HCT116 (cell line): ENCODE data around the gene RFX1. TPM values are rescaled to one million over a fixed set of nuclear protein-coding genes. Genes with fewer than 3 reads are reported as not detected.

Experiments
- ATAC-seq: fragments of 200-7000 bp; cut with Tn5 transposase; 2 replicates; pipeline ENCODE4 v1.9.1; 2020; ENCODE audit warnings: mild to moderate bottlenecking, moderate library complexity
- BruUV-seq: library from RNA; stranded (reverse); fragments of 400-500 nt; replicated peaks from 2 replicates; lab custom pipeline; 2021; lab: Mats Ljungman, UMichigan
- CTCF ChIA-PET: fragments of 300-600 bp; sonication (Branson Sonifier 250); formaldehyde crosslinking; loops from one replicate; lab custom pipeline; 2021; ENCODE audit warnings: antibody characterized with exemption; lab: Charles Lee
- POLR2A ChIA-PET: fragments of 300-600, 350-600 bp; sonication (Branson Sonifier 250); formaldehyde crosslinking; loops from one replicate; lab custom pipeline; 2021; ENCODE audit warnings: antibody characterized with exemption; lab: Charles Lee
- RAD21 ChIA-PET, 2 experiments: fragments of 300-600 bp; sonication (Branson Sonifier 250); formaldehyde crosslinking; loops; one replicate each; lab custom pipeline; 2023; ENCODE audit warnings: low total read pairs in 2 of 2; ENCODE audit not compliant: uncharacterized antibody in 2 of 2, unreplicated experiment in 2 of 2, low non-redundant PET in 1 of 2; lab: Charles Lee
- DNase-seq: peaks from one replicate; pipeline ENCODE4 v3.0.0-alpha.2; 2010; ENCODE audit warnings: low read depth, low spot score
- H2AFZ ChIP-seq: fragments of 200-600 bp; shearing (Covaris generic), sonication (generic); 2 replicates; pipeline ENCODE4 v1.6.1; 2017; ENCODE audit warnings: low read depth, mixed run types, mixed read lengths, antibody characterized with exemption, low read length; ENCODE audit not compliant: poor library complexity, severe bottlenecking
- H3K27ac ChIP-seq: 2 replicates; pipeline ENCODE4 v1.5.1; 2012; ENCODE audit warnings: low read depth, low read length
- H3K27me3 ChIP-seq: fragments of 200-600 bp; sonication (generic); 2 replicates; pipeline ENCODE4 v1.6.1; 2016; ENCODE audit warnings: mixed run types, low read length, mixed read lengths; ENCODE audit not compliant: insufficient read depth
- H3K36me3 ChIP-seq, 2 experiments: fragments of 200-500 bp in 1 of 2; fragments of 200-600 bp in 1 of 2; sonication (Bioruptor generic) in 1 of 2; sonication (generic) in 1 of 2; 2 replicates each; pipeline versions ENCODE4 v1.5.1 to v1.6.1; 2014 to 2016; ENCODE audit warnings: low read length in 2 of 2, inconsistent platforms in 1 of 2, mixed read lengths in 1 of 2, mixed run types in 1 of 2; ENCODE audit not compliant: insufficient read depth in 2 of 2, control insufficient read depth in 1 of 2
- H3K4me1 ChIP-seq, 2 experiments: fragments of 200-600 bp in 1 of 2; sonication (generic) in 1 of 2; 2 replicates each; pipeline versions ENCODE4 v1.5.1 to v1.6.1; 2012 to 2017; ENCODE audit warnings: low read length in 2 of 2, inconsistent platforms in 1 of 2, mild to moderate bottlenecking in 1 of 2, mixed read lengths in 1 of 2, mixed run types in 1 of 2, moderate library complexity in 1 of 2; ENCODE audit not compliant: insufficient read depth in 2 of 2, control insufficient read depth in 1 of 2
- H3K4me2 ChIP-seq: fragments of 200-600 bp; sonication (generic); 2 replicates; pipeline ENCODE4 v1.6.1; 2017; ENCODE audit warnings: mixed run types, low read length, mixed read lengths
- H3K4me3 ChIP-seq, 2 experiments: fragments of 200-600 bp in 1 of 2; sonication (generic) in 1 of 2; replicated peaks in 1 of 2; 2 replicates each; pipeline ENCODE4 v1.5.1; 2011 to 2016; ENCODE audit warnings: low read length in 2 of 2, control low read depth in 1 of 2, low read depth in 1 of 2, mild to moderate bottlenecking in 1 of 2, mixed read lengths in 1 of 2, mixed run types in 1 of 2
- H3K79me2 ChIP-seq: fragments of 200-600 bp; sonication (generic); 2 replicates; pipeline ENCODE4 v1.6.1; 2017; ENCODE audit warnings: mild to moderate bottlenecking, mixed run types, low read length, moderate library complexity, mixed read lengths; ENCODE audit not compliant: insufficient read depth
- H3K9ac ChIP-seq: fragments of 200-600 bp; sonication (generic); 2 replicates; pipeline ENCODE4 v1.6.1; 2016; ENCODE audit warnings: low read length, mixed read lengths
- H3K9me2 ChIP-seq: fragments of 200-600 bp; sonication (generic), shearing (Covaris generic); 2 replicates; pipeline ENCODE4 v1.6.1; 2017; ENCODE audit warnings: mixed run types, mild to moderate bottlenecking, moderate library complexity; ENCODE audit not compliant: insufficient read depth
- H3K9me3 ChIP-seq, 2 experiments: fragments of 200-500 bp in 1 of 2; fragments of 200-600 bp in 1 of 2; sonication (Bioruptor generic) in 1 of 2; sonication (generic) in 1 of 2; 2 replicates each; pipeline ENCODE4 v1.6.1; 2014 to 2017; ENCODE audit warnings: low read length in 2 of 2, mixed read lengths in 2 of 2, inconsistent platforms in 1 of 2, low read depth in 1 of 2, mild to moderate bottlenecking in 1 of 2, mixed run types in 1 of 2, moderate library complexity in 1 of 2; ENCODE audit not compliant: control insufficient read depth in 1 of 2, insufficient read depth in 1 of 2
- H4K20me1 ChIP-seq: fragments of 200-600 bp; sonication (generic), shearing (Covaris generic); 2 replicates; pipeline ENCODE4 v1.6.1; 2017; ENCODE audit warnings: mixed run types, mild to moderate bottlenecking, moderate library complexity; ENCODE audit not compliant: insufficient read depth
- CEBPB ChIP-seq: IDR thresholded peaks from 2 replicates; pipeline ENCODE4 v1.6.1; 2012; ENCODE audit warnings: low read depth
- EGR1 ChIP-seq: IDR thresholded peaks from 2 replicates; pipeline ENCODE4 v1.6.1; 2012; ENCODE audit warnings: low read depth
- ELF1 ChIP-seq: IDR thresholded peaks from 2 replicates; pipeline ENCODE4 v1.6.1; 2012; ENCODE audit warnings: low read depth, borderline replicate concordance
- EZH2 ChIP-seq: fragments of 200-600 bp; sonication (generic); IDR thresholded peaks from 2 replicates; pipeline ENCODE4 v1.6.1; 2017; ENCODE audit warnings: antibody characterized with exemption, mixed run types
- JUND ChIP-seq: IDR thresholded peaks from 2 replicates; pipeline ENCODE4 v1.6.1; 2012
- POLR2AphosphoS5 ChIP-seq: IDR thresholded peaks from 2 replicates; pipeline ENCODE4 v1.6.1; 2011; ENCODE audit warnings: mild to moderate bottlenecking, low read depth, low read length, moderate library complexity
- RAD21 ChIP-seq: IDR thresholded peaks from 2 replicates; pipeline ENCODE4 v1.6.1; 2012; ENCODE audit warnings: low read depth, mild to moderate bottlenecking
- SIN3A ChIP-seq: IDR thresholded peaks from 2 replicates; pipeline ENCODE4 v1.6.1; 2012; ENCODE audit warnings: low read depth
- SP1 ChIP-seq: IDR thresholded peaks from 2 replicates; pipeline ENCODE4 v1.6.1; 2012; ENCODE audit warnings: low read depth
- TCF7L2 ChIP-seq: IDR thresholded peaks from 2 replicates; pipeline ENCODE4 v1.7.0; 2011; ENCODE audit warnings: borderline replicate concordance, inconsistent platforms; ENCODE audit not compliant: insufficient read depth, insufficient read length; ENCODE audit errors: extremely low read depth
- YY1 ChIP-seq: IDR thresholded peaks from 2 replicates; pipeline ENCODE4 v1.6.1; 2011; ENCODE audit warnings: low read length, low read depth, moderate library complexity, mild to moderate bottlenecking; ENCODE audit not compliant: insufficient replicate concordance; ENCODE audit errors: extremely low read depth
- ZFX ChIP-seq: fragments of 450-650 bp; IDR thresholded peaks from 2 replicates; pipeline ENCODE4 v1.6.1; 2017
- intact Hi-C: fragments of 100-400 bp; cut with micrococcal nuclease; formaldehyde crosslinking; loops from 2 replicates; pipeline ENCODE4 v1.10.0; 2022
- total RNA-seq: library from RNA; stranded (reverse); gene quantifications from one replicate; pipeline ENCODE4 v1.2.1, GENCODE V29; 2021; ENCODE audit not compliant: unreplicated experiment
- TF ChIP-seq, protein P1 (sequence below): IDR thresholded peaks from 2 replicates; pipeline ENCODE4 v1.6.1; 2012; ENCODE audit warnings: low read depth
- TF ChIP-seq, protein P2 (sequence below): IDR thresholded peaks from 2 replicates; pipeline ENCODE4 v1.6.1; 2012
- TF ChIP-seq, protein P3 (sequence below), 3 experiments: fragments of 200-600 bp in 1 of 3; sonication (generic) in 1 of 3; IDR thresholded peaks in 2 of 3; conservative IDR thresholded peaks in 1 of 3; 2 replicates each; pipeline ENCODE4 v1.5.1; 2012 to 2017; ENCODE audit warnings: low read depth in 2 of 3, low read length in 2 of 3, antibody characterized with exemption in 1 of 3, borderline replicate concordance in 1 of 3, control low read depth in 1 of 3, mild to moderate bottlenecking in 1 of 3, mixed read lengths in 1 of 3, mixed run types in 1 of 3, moderate library complexity in 1 of 3; ENCODE audit not compliant: insufficient read depth in 1 of 3
- TF ChIP-seq, protein P4 (sequence below): IDR thresholded peaks from 2 replicates; pipeline ENCODE4 v1.6.1; 2012
- TF ChIP-seq, protein P5 (sequence below): IDR thresholded peaks from 2 replicates; pipeline ENCODE4 v1.6.1; 2011; ENCODE audit warnings: mild to moderate bottlenecking, low read length, moderate library complexity; ENCODE audit not compliant: insufficient replicate concordance; ENCODE audit errors: extremely low read depth

The RFX1 gene
- total RNA-seq, 1 experiment from 2014 or later: 16.3 TPM

DNA sequence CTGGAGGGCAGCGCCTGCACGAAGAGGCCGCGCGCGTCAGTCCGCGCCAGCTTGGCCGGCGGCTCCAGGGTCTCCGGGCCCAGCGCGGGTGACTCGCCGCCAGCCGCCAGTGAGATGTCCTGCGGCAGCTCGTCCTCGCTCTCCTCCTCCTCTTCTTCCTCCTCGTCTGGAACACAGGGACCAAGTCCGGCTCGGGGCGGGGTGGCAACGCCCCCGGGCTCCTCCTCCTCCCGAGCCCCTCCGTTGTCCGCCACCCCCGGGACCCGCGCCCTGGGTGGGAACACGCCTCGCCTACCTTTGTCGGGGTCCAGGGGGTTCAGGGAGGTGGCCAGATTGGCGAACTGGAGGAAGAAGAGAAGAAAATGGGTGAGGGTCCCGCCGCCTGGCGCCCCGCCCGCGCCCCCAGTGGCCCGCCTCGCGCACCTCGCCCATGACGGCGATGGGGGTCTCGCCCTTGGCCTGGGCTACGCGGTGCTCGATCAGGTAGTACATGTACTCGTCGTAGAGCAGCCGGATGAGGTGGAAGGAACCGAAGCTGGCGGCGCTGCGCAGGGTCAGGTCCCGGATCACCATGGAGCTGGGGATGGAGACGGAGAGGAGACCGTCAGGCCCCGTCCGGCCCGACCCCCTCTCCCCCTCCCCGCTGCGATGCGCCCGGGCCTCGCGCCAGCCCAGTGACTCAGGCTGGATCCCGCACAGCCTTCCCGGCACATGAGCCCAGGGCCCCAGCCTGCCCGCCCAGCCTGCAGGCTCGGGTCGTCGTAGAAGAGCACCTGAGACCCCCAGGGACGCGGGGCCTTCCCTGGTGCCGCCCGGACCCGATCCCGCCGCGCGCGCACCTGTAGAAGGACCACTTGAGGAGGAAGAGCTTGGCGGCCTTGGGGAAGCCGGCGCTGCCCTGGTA is 43.2 kb downstream of the RFX1 start:
- TF ChIP-seq CEBPB (no peak), YY1 (no peak), EZH2 (no peak), TCF7L2 (no peak), SP1 (no peak), EGR1 (no peak), ZFX (no peak), POLR2AphosphoS5 (no peak), ELF1 (no peak), RAD21 (no peak), SIN3A (no peak), JUND (no peak)
- TF ChIP-seq, protein P1, sequence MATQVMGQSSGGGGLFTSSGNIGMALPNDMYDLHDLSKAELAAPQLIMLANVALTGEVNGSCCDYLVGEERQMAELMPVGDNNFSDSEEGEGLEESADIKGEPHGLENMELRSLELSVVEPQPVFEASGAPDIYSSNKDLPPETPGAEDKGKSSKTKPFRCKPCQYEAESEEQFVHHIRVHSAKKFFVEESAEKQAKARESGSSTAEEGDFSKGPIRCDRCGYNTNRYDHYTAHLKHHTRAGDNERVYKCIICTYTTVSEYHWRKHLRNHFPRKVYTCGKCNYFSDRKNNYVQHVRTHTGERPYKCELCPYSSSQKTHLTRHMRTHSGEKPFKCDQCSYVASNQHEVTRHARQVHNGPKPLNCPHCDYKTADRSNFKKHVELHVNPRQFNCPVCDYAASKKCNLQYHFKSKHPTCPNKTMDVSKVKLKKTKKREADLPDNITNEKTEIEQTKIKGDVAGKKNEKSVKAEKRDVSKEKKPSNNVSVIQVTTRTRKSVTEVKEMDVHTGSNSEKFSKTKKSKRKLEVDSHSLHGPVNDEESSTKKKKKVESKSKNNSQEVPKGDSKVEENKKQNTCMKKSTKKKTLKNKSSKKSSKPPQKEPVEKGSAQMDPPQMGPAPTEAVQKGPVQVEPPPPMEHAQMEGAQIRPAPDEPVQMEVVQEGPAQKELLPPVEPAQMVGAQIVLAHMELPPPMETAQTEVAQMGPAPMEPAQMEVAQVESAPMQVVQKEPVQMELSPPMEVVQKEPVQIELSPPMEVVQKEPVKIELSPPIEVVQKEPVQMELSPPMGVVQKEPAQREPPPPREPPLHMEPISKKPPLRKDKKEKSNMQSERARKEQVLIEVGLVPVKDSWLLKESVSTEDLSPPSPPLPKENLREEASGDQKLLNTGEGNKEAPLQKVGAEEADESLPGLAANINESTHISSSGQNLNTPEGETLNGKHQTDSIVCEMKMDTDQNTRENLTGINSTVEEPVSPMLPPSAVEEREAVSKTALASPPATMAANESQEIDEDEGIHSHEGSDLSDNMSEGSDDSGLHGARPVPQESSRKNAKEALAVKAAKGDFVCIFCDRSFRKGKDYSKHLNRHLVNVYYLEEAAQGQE: no peak
- TF ChIP-seq, protein P2, sequence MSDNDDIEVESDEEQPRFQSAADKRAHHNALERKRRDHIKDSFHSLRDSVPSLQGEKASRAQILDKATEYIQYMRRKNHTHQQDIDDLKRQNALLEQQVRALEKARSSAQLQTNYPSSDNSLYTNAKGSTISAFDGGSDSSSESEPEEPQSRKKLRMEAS: no peak
- TF ChIP-seq, protein P3, sequence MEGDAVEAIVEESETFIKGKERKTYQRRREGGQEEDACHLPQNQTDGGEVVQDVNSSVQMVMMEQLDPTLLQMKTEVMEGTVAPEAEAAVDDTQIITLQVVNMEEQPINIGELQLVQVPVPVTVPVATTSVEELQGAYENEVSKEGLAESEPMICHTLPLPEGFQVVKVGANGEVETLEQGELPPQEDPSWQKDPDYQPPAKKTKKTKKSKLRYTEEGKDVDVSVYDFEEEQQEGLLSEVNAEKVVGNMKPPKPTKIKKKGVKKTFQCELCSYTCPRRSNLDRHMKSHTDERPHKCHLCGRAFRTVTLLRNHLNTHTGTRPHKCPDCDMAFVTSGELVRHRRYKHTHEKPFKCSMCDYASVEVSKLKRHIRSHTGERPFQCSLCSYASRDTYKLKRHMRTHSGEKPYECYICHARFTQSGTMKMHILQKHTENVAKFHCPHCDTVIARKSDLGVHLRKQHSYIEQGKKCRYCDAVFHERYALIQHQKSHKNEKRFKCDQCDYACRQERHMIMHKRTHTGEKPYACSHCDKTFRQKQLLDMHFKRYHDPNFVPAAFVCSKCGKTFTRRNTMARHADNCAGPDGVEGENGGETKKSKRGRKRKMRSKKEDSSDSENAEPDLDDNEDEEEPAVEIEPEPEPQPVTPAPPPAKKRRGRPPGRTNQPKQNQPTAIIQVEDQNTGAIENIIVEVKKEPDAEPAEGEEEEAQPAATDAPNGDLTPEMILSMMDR (IDR thresholded peaks at IDR 0.05 in 2 of 3, conservative IDR thresholded peaks at IDR 0.05 in 1 of 3; ENCODE audit: borderline replicate concordance in 1 of 3, insufficient read depth in 1 of 3, low read depth in 2 of 3, low read length in 2 of 3): no peak
- TF ChIP-seq, protein P4, sequence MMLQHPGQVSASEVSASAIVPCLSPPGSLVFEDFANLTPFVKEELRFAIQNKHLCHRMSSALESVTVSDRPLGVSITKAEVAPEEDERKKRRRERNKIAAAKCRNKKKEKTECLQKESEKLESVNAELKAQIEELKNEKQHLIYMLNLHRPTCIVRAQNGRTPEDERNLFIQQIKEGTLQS: no peak
- TF ChIP-seq, protein P5, sequence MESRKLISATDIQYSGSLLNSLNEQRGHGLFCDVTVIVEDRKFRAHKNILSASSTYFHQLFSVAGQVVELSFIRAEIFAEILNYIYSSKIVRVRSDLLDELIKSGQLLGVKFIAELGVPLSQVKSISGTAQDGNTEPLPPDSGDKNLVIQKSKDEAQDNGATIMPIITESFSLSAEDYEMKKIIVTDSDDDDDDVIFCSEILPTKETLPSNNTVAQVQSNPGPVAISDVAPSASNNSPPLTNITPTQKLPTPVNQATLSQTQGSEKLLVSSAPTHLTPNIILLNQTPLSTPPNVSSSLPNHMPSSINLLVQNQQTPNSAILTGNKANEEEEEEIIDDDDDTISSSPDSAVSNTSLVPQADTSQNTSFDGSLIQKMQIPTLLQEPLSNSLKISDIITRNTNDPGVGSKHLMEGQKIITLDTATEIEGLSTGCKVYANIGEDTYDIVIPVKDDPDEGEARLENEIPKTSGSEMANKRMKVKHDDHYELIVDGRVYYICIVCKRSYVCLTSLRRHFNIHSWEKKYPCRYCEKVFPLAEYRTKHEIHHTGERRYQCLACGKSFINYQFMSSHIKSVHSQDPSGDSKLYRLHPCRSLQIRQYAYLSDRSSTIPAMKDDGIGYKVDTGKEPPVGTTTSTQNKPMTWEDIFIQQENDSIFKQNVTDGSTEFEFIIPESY: no peak
- no TSS peak for BruUV-seq
- H3K36me3 ChIP-seq: peaks cover 8 to 12% of the 10 kb centered on the region in 2 experiments; a peak in 3 of 4 replicates
- RAD21 ChIA-PET: no interaction called here
- intact Hi-C loops: no loop called here
- H3K4me3 ChIP-seq: no peak overlapping the region
- no peaks in the 10 kb centered on the region for H3K79me2 ChIP-seq
- CTCF ChIA-PET: no interaction called here
- POLR2A ChIA-PET: interaction anchor here (0.6 kb wide), 1 partner anchor 108 kb away, joined by 4 read pairs; no protein-coding TSS in a partner anchor
- no peaks in the 10 kb centered on the region for H3K9me3 ChIP-seq
- DNase-seq (no peak), ATAC-seq (no peak)
- no peaks in the 10 kb centered on the region for H3K9me2 ChIP-seq
- H3K4me2 ChIP-seq: no peak overlapping the region
- no peaks in the 10 kb centered on the region for H3K27me3 ChIP-seq
- no peaks in the 10 kb centered on the region for H4K20me1 ChIP-seq
- no peak overlapping the region for H3K27ac ChIP-seq
- no peaks in the 10 kb centered on the region for H3K4me1 ChIP-seq
- H3K9ac ChIP-seq: no peak overlapping the region
- no peak overlapping the region for H2AFZ ChIP-seq
